Smooth muscle cell (in vitro differentiated cells): ENCODE measurements around the gene TP63. TPM values are rescaled to one million over a fixed set of nuclear protein-coding genes. Genes with fewer than 3 reads are reported as not detected.

Experiments used
- DNase-seq: peaks from one replicate; lab custom pipeline; 2025; ENCODE audit not compliant: unreplicated experiment; lab: John Stamatoyannopoulos, UW
- H2AFZ ChIP-seq: fragments of 200-600 bp; sonication (generic); 2 replicates; pipeline ENCODE4 v1.6.0; 2016; ENCODE audit warnings: antibody characterized with exemption, low read depth, mild to moderate bottlenecking
- H3F3A ChIP-seq: fragments of 200-600 bp; sonication (generic); 2 replicates; pipeline ENCODE4 v1.6.0; 2017; ENCODE audit warnings: antibody characterized with exemption, low read depth
- H3K27ac ChIP-seq: fragments of 200-600 bp; sonication (generic); 2 replicates; pipeline ENCODE4 v1.5.1; 2016; ENCODE audit warnings: low read depth, mild to moderate bottlenecking
- H3K27me3 ChIP-seq: fragments of 200-600 bp; sonication (generic); 2 replicates; pipeline ENCODE4 v1.6.1; 2016; ENCODE audit warnings: low read depth, mild to moderate bottlenecking
- H3K36me3 ChIP-seq: fragments of 200-600 bp; sonication (generic); 2 replicates; pipeline ENCODE4 v1.5.1; 2016; ENCODE audit warnings: low read depth
- H3K4me1 ChIP-seq: fragments of 200-600 bp; sonication (generic); 2 replicates; pipeline ENCODE4 v1.5.1; 2016; ENCODE audit warnings: low read depth
- H3K4me2 ChIP-seq: fragments of 200-600 bp; sonication (generic); 2 replicates; pipeline ENCODE4 v1.6.0; 2016; ENCODE audit warnings: mild to moderate bottlenecking
- H3K4me3 ChIP-seq: fragments of 200-600 bp; sonication (generic); 2 replicates; pipeline ENCODE4 v1.5.1; 2016; ENCODE audit warnings: mild to moderate bottlenecking
- H3K79me2 ChIP-seq: fragments of 200-600 bp; sonication (generic); 2 replicates; pipeline ENCODE4 v1.6.0; 2016; ENCODE audit warnings: low read depth, mild to moderate bottlenecking
- H3K9ac ChIP-seq: fragments of 200-600 bp; sonication (generic); 2 replicates; pipeline ENCODE4 v1.6.0; 2016; ENCODE audit warnings: low read depth
- H3K9me3 ChIP-seq: fragments of 200-600 bp; sonication (generic); replicated peaks from 2 replicates; pipeline ENCODE4 v1.5.1; 2016; ENCODE audit warnings: low read depth
- H4K20me1 ChIP-seq: fragments of 200-600 bp; sonication (generic); 2 replicates; pipeline ENCODE4 v1.6.0; 2016; ENCODE audit warnings: low read depth
- CTCF ChIP-seq: fragments of 200-600 bp; sonication (generic); IDR thresholded peaks from 2 replicates; pipeline ENCODE4 v1.5.1; 2017; ENCODE audit warnings: borderline replicate concordance, mild to moderate bottlenecking, antibody characterized with exemption; ENCODE audit not compliant: insufficient read depth, poor library complexity, severe bottlenecking
- WGBS: methylation state at CpG from one replicate; pipeline ENCODE4 v1.1.7; 2016; ENCODE audit warnings: low lambda C conversion rate; 5-methylcytosine and 5-hydroxymethylcytosine counted together
- polyA plus RNA-seq: library from polyadenylated mRNA; unstranded; fragments of >200 nt; fragmentation: Nextera tagmentation; extraction: Ambion mirVana; gene quantifications from 2 replicates; pipeline ENCODE4 v1.2.1, GENCODE V29; 2016
- total RNA-seq: library from RNA; depleted of rRNA; stranded (reverse); fragments of >200 nt; gene quantifications from 2 replicates; pipeline ENCODE4 v1.2.3, GENCODE V29; 2014

TP63 gene
- total and polyA plus RNA-seq, 2 experiments from 2014 or later, result 1.9 to 27.1 TPM

GRCh38 chr3:189787191-189787590 is 156.0 kb downstream of the TP63 start:
- no peak overlapping the region for H3K27ac ChIP-seq
- no peaks in the 10 kb centered on the region for H3K79me2 ChIP-seq
- TF ChIP-seq CTCF, result no peak
- WGBS, result 71% methylated on average over 3 of the region's 3 CpGs
- no peaks in the 10 kb centered on the region for H4K20me1 ChIP-seq
- H2AFZ ChIP-seq, result peak overlapping the region; percentile 73
- H3K9ac ChIP-seq, result no peak overlapping the region
- H3F3A ChIP-seq, result no peaks in the 10 kb centered on the region
- no peaks in the 10 kb centered on the region for H3K36me3 ChIP-seq
- H3K4me1 ChIP-seq, result no peaks in the 10 kb centered on the region
- no peak overlapping the region for H3K4me2 ChIP-seq
- H3K9me3 ChIP-seq, result no peaks in the 10 kb centered on the region
- DNase-seq, result no peak
- no peak overlapping the region for H3K4me3 ChIP-seq
- no peaks in the 10 kb centered on the region for H3K27me3 ChIP-seq

- 25% methylated on average over 3 of the region's 3 CpGs for WGBS
- DNase-seq, result no peak
- H3F3A ChIP-seq, result no peaks in the 10 kb centered on the region
Observed at GRCh38 chr3:189787632-189788031, 156.4 kb downstream of the TP63 start.

GRCh38 chr3:189789432-189789831 is 158.2 kb downstream of the TP63 start:
- no peaks in the 10 kb centered on the region for H3K4me1 ChIP-seq
- peaks cover 3% of the 10 kb centered on the region for H3K79me2 ChIP-seq
- H2AFZ ChIP-seq, result peak overlapping the region; percentile 21
- peak overlapping the region; percentile 9 for H3K27ac ChIP-seq
- H3K4me2 ChIP-seq, result peak overlapping the region; percentile 6
- H3K9me3 ChIP-seq, result no peaks in the 10 kb centered on the region
- 69% methylated on average over 2 of the region's 2 CpGs for WGBS
- no peaks in the 10 kb centered on the region for H4K20me1 ChIP-seq
- no peak for DNase-seq
- TF ChIP-seq CTCF, result no peak
- peak overlapping the region; percentile 30 for H3K4me3 ChIP-seq
- no peaks in the 10 kb centered on the region for H3K36me3 ChIP-seq
- H3K27me3 ChIP-seq, result no peaks in the 10 kb centered on the region
- H3K9ac ChIP-seq, result no peak overlapping the region
- no peaks in the 10 kb centered on the region for H3F3A ChIP-seq

More at GRCh38 chr3:189787632-189788031, 156.4 kb downstream of the TP63 start:
- no peaks in the 10 kb centered on the region for H3K27me3 ChIP-seq
- H3K27ac ChIP-seq, result no peak overlapping the region
- no peaks in the 10 kb centered on the region for H4K20me1 ChIP-seq
- H3K4me3 ChIP-seq, result no peak overlapping the region
- TF ChIP-seq CTCF, result no peak
- no peaks in the 10 kb centered on the region for H3K36me3 ChIP-seq
- no peaks in the 10 kb centered on the region for H3K9me3 ChIP-seq
- H3K4me1 ChIP-seq, result no peaks in the 10 kb centered on the region
- peak overlapping the region; percentile 73 for H2AFZ ChIP-seq
- no peaks in the 10 kb centered on the region for H3K79me2 ChIP-seq
- H3K4me2 ChIP-seq, result no peak overlapping the region
- H3K9ac ChIP-seq, result no peak overlapping the region

GRCh38 chr3:189790658-189791057 is 159.5 kb downstream of the TP63 start:
- 78% methylated on average over 7 of the region's 7 CpGs for WGBS
- DNase-seq, result no peak
- Histone ChIP-seq H3K27me3 (no peaks in the 10 kb centered on the region), H3K9ac (peak overlapping the region; percentile 15), H3F3A (no peaks in the 10 kb centered on the region), H3K4me2 (peak overlapping the region; percentile 6), H2AFZ (no peak overlapping the region), H3K9me3 (no peaks in the 10 kb centered on the region), H3K27ac (peak overlapping the region; percentile 2), H3K4me1 (no peaks in the 10 kb centered on the region), H3K36me3 (no peaks in the 10 kb centered on the region), H3K79me2 (peaks cover 3% of the 10 kb centered on the region), H3K4me3 (peak overlapping the region; percentile 30), H4K20me1 (no peaks in the 10 kb centered on the region)
- no peak for TF ChIP-seq CTCF
